Activated CD8-positive, alpha-beta T cell treated with anti-CD3 and anti-CD28 coated beads for 36 hours (primary cell): ENCODE data around the gene ZNF41. TPM values are rescaled to one million over a fixed set of nuclear protein-coding genes. Genes with fewer than 3 reads are reported as not detected.

Experiments used
- ATAC-seq: fragments of 200-7000 bp; cut with Tn5 transposase; one replicate; pipeline ENCODE4 v1.10.0; 2021; ENCODE audit warnings: mild to moderate bottlenecking, moderate library complexity
- CTCF ChIA-PET: fragments of 350-600 bp; sonication (Branson Sonifier 250); formaldehyde crosslinking; loops from one replicate; lab custom pipeline; 2021; ENCODE audit warnings: antibody characterized with exemption; lab: Charles Lee
- POLR2A ChIA-PET: fragments of 350-600 bp; sonication (Branson Sonifier 250); formaldehyde crosslinking; loops from one replicate; lab custom pipeline; 2021; ENCODE audit warnings: antibody characterized with exemption; lab: Charles Lee
- DNase-seq: peaks from one replicate; pipeline ENCODE4 v3.0.0-alpha.2; 2020
- H3K27ac Mint-ChIP-seq: one replicate; pipeline ENCODE4 v1.8.0; 2021; ENCODE audit warnings: mild to moderate bottlenecking, mixed read lengths
- H3K27me3 Mint-ChIP-seq: one replicate; pipeline ENCODE4 v1.8.0; 2021; ENCODE audit warnings: mixed read lengths
- H3K36me3 Mint-ChIP-seq: one replicate; pipeline ENCODE4 v1.8.0; 2021; ENCODE audit warnings: low read depth, mixed read lengths
- H3K4me1 Mint-ChIP-seq: one replicate; pipeline ENCODE4 v1.8.0; 2021; ENCODE audit warnings: low read depth, mixed read lengths
- H3K4me3 Mint-ChIP-seq: one replicate; pipeline ENCODE4 v1.8.0; 2021; ENCODE audit warnings: mild to moderate bottlenecking, moderate library complexity, mixed read lengths
- H3K9me3 Mint-ChIP-seq: one replicate; pipeline ENCODE4 v1.8.0; 2021; ENCODE audit warnings: mixed read lengths
- CTCF ChIP-seq: fragments of 200-600 bp; IDR thresholded peaks from one replicate; pipeline ENCODE4 v1.8.0; 2022; ENCODE audit warnings: antibody characterized with exemption, mild to moderate bottlenecking
- intact Hi-C: fragments of 100-400 bp; cut with micrococcal nuclease; formaldehyde crosslinking; loops from one replicate; pipeline ENCODE4 v1.10.0; 2022
- total RNA-seq, 2 experiments: library from RNA; stranded (reverse); gene quantifications; one replicate each; pipeline ENCODE4 v1.2.3, GENCODE V29; 2021

ZNF41 gene
- total RNA-seq, 2 experiments from 2014 or later = 10.6 TPM

DNA sequence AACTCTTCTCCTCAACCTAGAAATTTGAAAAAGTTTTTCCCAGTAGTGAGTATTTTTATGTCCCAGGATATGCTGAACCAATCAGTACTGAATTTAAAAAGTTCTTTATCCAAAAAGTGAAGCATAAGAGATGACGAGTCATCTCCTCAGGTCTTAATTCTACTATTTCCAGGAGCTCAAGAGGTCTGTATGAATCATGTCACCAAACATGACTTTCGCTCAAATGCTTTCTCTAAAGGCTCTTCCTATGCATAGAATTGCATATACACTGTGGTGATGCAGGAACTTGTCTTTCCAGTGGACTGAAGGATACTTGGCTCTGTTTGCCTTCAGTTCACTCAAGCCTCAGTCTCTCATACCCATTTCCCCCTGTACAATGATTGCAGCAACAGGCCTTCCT, 36.1 kb downstream of the ZNF41 start:
- no peak for ATAC-seq
- POLR2A ChIA-PET = no interaction called here

DNA sequence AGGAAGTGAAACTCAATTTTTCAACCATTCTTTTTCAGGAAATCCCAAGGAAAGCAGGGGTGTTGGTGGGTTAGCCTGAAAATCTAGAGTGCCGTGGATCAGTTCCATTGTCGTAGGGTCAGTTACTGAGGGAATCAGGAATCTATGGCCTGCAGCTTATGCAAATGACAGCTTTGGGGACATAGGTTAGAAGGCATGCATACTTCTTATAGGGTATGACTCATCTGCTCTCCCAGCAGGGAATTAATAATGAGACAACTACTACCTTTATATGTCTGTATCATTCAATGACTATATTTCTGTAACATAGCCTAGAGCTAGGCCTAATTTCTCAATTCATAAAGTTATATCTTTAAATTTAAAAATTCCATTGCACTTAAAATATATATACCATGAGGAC, 36.6 kb downstream of the ZNF41 start:
- no peak for DNase-seq
- H3K4me1 Mint-ChIP-seq = no peaks in the 10 kb centered on the region
- ChIA-PET CTCF (no interaction called here), POLR2A (no interaction called here)
- H3K4me3 Mint-ChIP-seq = no peak overlapping the region
- no peak for TF ChIP-seq CTCF
- no peaks in the 10 kb centered on the region for H3K27me3 Mint-ChIP-seq
- no peak for ATAC-seq
- H3K36me3 Mint-ChIP-seq = peaks cover 62% of the 10 kb centered on the region
- peaks cover 49% of the 10 kb centered on the region for H3K9me3 Mint-ChIP-seq
- intact Hi-C loops = no loop called here
- no peak overlapping the region for H3K27ac Mint-ChIP-seq

More for the DNA sequence above, 36.1 kb downstream of the ZNF41 start:
- DNase-seq = no peak
- H3K36me3 Mint-ChIP-seq = peaks cover 65% of the 10 kb centered on the region
- TF ChIP-seq CTCF = no peak
- H3K9me3 Mint-ChIP-seq = peaks cover 47% of the 10 kb centered on the region
- no peaks in the 10 kb centered on the region for H3K27me3 Mint-ChIP-seq
- no peak overlapping the region for H3K27ac Mint-ChIP-seq
- CTCF ChIA-PET = no interaction called here
- H3K4me3 Mint-ChIP-seq = no peak overlapping the region
- intact Hi-C loops = no loop called here
- no peaks in the 10 kb centered on the region for H3K4me1 Mint-ChIP-seq

GRCh38 chrX:47430925-47431324, 52.1 kb downstream of the ZNF41 start:
- ChIA-PET POLR2A (no interaction called here), CTCF (no interaction called here)
- H3K36me3 Mint-ChIP-seq = no peaks in the 10 kb centered on the region
- TF ChIP-seq CTCF = no peak
- H3K9me3 Mint-ChIP-seq = no peaks in the 10 kb centered on the region
- DNase-seq = no peak
- H3K27ac Mint-ChIP-seq = no peak overlapping the region
- H3K27me3 Mint-ChIP-seq = no peaks in the 10 kb centered on the region
- H3K4me3 Mint-ChIP-seq = no peak overlapping the region
- no peaks in the 10 kb centered on the region for H3K4me1 Mint-ChIP-seq
- intact Hi-C loops = no loop called here
- no peak for ATAC-seq

GRCh38 chrX:47422444-47422843, 60.6 kb downstream of the ZNF41 start:
- Mint-ChIP-seq H3K4me3 (no peak overlapping the region), H3K27ac (no peak overlapping the region), H3K9me3 (no peaks in the 10 kb centered on the region), H3K36me3 (peaks cover 2% of the 10 kb centered on the region), H3K4me1 (no peaks in the 10 kb centered on the region), H3K27me3 (no peaks in the 10 kb centered on the region)
- DNase-seq (no peak), ATAC-seq (no peak)
- intact Hi-C loops = no loop called here
- TF ChIP-seq CTCF = no peak
- ChIA-PET CTCF (no interaction called here), POLR2A (no interaction called here)

GRCh38 chrX:47420962-47421361, 62.1 kb downstream of the ZNF41 start:
- no peak for TF ChIP-seq CTCF
- H3K27me3 Mint-ChIP-seq = no peaks in the 10 kb centered on the region
- no peak for DNase-seq
- H3K9me3 Mint-ChIP-seq = peaks cover 3% of the 10 kb centered on the region
- no peaks in the 10 kb centered on the region for H3K4me1 Mint-ChIP-seq
- no peak for ATAC-seq
- H3K36me3 Mint-ChIP-seq = peaks cover 4% of the 10 kb centered on the region
- H3K27ac Mint-ChIP-seq = no peak overlapping the region
- ChIA-PET POLR2A (no interaction called here), CTCF (no interaction called here)
- H3K4me3 Mint-ChIP-seq = no peak overlapping the region
- intact Hi-C loops = no loop called here
